ENCODE results near the gene SLC29A4.

SLC29A4 gene

GRCh38 chr7:5339955-5340354 is 57.2 kb downstream of the SLC29A4 start:
- no peak for TF ChIP-seq CTCF (IDR thresholded peaks at IDR 0.05)
- H3K27me3 ChIP-seq: no peaks in the 10 kb centered on the region
- H3K36me3 ChIP-seq: peaks cover 64% of the 10 kb centered on the region
- no peaks in the 10 kb centered on the region for H3K4me1 ChIP-seq (ENCODE audit: control insufficient read depth in 1 of 2, insufficient read depth in 1 of 2, low read depth in 1 of 2, low read length in 1 of 2)
- no peak overlapping the region for H3K4me3 ChIP-seq (ENCODE audit: low read depth in 1 of 2, low read length in 1 of 2)
- no peak overlapping the region for H3K27ac ChIP-seq
- H3K9me3 ChIP-seq: no peaks in the 10 kb centered on the region

DNA sequence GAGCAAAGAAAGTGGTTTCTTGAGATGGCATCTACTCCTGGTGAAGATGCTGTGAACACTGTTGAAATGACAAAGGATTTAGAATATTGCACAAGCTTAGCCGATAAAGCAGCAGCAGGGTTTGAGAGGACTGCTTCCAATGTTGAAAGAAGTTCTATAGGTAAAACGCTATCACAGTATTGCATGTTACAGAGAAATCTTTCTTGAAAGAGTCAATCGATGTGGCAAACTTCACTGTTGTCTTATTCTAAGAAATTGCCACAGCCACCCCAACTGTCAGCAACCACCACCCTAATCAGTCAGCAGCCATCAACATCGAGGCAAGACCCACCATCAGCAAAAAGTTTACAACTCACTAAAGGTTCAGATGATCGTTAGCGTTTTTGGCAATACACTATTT is 59.9 kb downstream of the SLC29A4 start:
- Histone ChIP-seq H3K27me3 (no peaks in the 10 kb centered on the region), H3K9me3 (no peaks in the 10 kb centered on the region), H3K36me3 (peaks cover 82% of the 10 kb centered on the region), H3K4me3 (ENCODE audit: low read depth in 1 of 2, low read length in 1 of 2) (no peak overlapping the region), H3K4me1 (ENCODE audit: control insufficient read depth in 1 of 2, insufficient read depth in 1 of 2, low read depth in 1 of 2, low read length in 1 of 2) (no peaks in the 10 kb centered on the region), H3K27ac (peak overlapping the region; percentile 35)
- no peak for TF ChIP-seq CTCF (IDR thresholded peaks at IDR 0.05)

GRCh38 chr7:5343884-5344283 is 61.1 kb downstream of the SLC29A4 start:
- H3K9me3 ChIP-seq: no peaks in the 10 kb centered on the region
- H3K27ac ChIP-seq: no peak overlapping the region
- H3K36me3 ChIP-seq: peaks cover 87% of the 10 kb centered on the region
- no peaks in the 10 kb centered on the region for H3K4me1 ChIP-seq (ENCODE audit: control insufficient read depth in 1 of 2, insufficient read depth in 1 of 2, low read depth in 1 of 2, low read length in 1 of 2)
- no peak for TF ChIP-seq CTCF (IDR thresholded peaks at IDR 0.05)
- H3K27me3 ChIP-seq: no peaks in the 10 kb centered on the region
- no peak overlapping the region for H3K4me3 ChIP-seq (ENCODE audit: low read depth in 1 of 2, low read length in 1 of 2)

- no peaks in the 10 kb centered on the region for H3K27me3 ChIP-seq
- H3K27ac ChIP-seq: no peak overlapping the region
- H3K4me3 ChIP-seq (ENCODE audit: low read depth in 1 of 2, low read length in 1 of 2): no peak overlapping the region
- H3K36me3 ChIP-seq: peaks cover 89% of the 10 kb centered on the region
- TF ChIP-seq CTCF (IDR thresholded peaks at IDR 0.05): no peak
- no peaks in the 10 kb centered on the region for H3K9me3 ChIP-seq
- no peaks in the 10 kb centered on the region for H3K4me1 ChIP-seq (ENCODE audit: control insufficient read depth in 1 of 2, insufficient read depth in 1 of 2, low read depth in 1 of 2, low read length in 1 of 2)
Observed at GRCh38 chr7:5344342-5344741, 61.6 kb downstream of the SLC29A4 start.

DNA sequence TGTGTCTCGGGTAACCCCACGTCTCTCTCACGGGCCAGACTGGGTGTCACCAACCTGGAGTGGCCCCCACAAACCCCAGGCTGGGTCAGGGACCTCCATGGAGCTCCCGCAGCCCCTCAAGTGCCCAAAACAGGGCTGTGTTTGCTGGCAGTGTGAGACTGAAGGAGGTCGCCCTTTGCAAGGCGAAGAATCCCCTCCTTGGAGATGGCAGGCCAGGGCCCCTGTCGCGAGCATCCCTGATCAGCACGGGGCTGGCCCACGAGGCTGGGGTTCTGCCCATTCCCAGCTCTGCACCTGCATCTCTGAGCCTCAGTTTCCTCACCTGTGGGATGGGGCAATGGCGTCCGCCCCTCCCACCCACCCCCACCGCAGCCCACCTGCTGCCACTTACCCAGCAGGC is 62.4 kb downstream of the SLC29A4 start:
- H3K36me3 ChIP-seq: peaks cover 89% of the 10 kb centered on the region
- no peaks in the 10 kb centered on the region for H3K9me3 ChIP-seq
- H3K27me3 ChIP-seq: no peaks in the 10 kb centered on the region
- TF ChIP-seq CTCF (IDR thresholded peaks at IDR 0.05): no peak
- no peak overlapping the region for H3K27ac ChIP-seq
- no peaks in the 10 kb centered on the region for H3K4me1 ChIP-seq (ENCODE audit: control insufficient read depth in 1 of 2, insufficient read depth in 1 of 2, low read depth in 1 of 2, low read length in 1 of 2)
- no peak overlapping the region for H3K4me3 ChIP-seq (ENCODE audit: low read depth in 1 of 2, low read length in 1 of 2)

GRCh38 chr7:5345671-5346070 is 62.9 kb downstream of the SLC29A4 start:
- Histone ChIP-seq H3K4me1 (ENCODE audit: control insufficient read depth in 1 of 2, insufficient read depth in 1 of 2, low read depth in 1 of 2, low read length in 1 of 2) (no peaks in the 10 kb centered on the region), H3K4me3 (ENCODE audit: low read depth in 1 of 2, low read length in 1 of 2) (no peak overlapping the region), H3K36me3 (peaks cover 90% of the 10 kb centered on the region), H3K9me3 (no peaks in the 10 kb centered on the region), H3K27me3 (no peaks in the 10 kb centered on the region), H3K27ac (no peak overlapping the region)
- TF ChIP-seq CTCF (IDR thresholded peaks at IDR 0.05): no peak

Measured in neutrophil (primary cell).